GM19025 (cell line): ENCODE data around the gene KRT6C.

Experiments
- ATAC-seq: cut with Tn5 transposase; IDR thresholded peaks from one replicate; pipeline ENCODE4 v1.9.1; 2021; ENCODE audit warnings: mild to moderate bottlenecking, low read depth, moderate library complexity; ENCODE audit not compliant: unreplicated experiment

KRT6C gene

GRCh38 chr12:52436000-52436827 lies 37.4 kb downstream of the KRT6C start:
- no peak for ATAC-seq

DNA sequence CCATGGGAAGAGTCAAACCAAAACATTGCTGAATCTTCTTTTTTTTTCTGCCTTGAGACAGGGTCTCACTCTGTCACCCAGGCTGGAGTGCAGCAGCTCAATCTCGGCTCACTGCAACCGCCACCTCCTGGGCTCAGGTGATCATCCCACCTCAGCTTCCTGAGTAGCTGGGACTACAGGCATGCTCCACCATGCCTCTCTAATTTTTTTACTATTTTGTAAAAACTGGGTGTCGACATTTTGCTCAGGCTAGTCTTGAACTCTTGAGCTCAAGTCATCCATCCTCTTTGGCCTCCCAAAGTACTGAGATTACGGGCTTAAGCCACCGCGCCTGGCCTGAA lies 38.0 kb downstream of the KRT6C start:
- no peak for ATAC-seq

- ATAC-seq, result no peak
Observed at GRCh38 chr12:52434760-52435530, 38.7 kb downstream of the KRT6C start.

DNA sequence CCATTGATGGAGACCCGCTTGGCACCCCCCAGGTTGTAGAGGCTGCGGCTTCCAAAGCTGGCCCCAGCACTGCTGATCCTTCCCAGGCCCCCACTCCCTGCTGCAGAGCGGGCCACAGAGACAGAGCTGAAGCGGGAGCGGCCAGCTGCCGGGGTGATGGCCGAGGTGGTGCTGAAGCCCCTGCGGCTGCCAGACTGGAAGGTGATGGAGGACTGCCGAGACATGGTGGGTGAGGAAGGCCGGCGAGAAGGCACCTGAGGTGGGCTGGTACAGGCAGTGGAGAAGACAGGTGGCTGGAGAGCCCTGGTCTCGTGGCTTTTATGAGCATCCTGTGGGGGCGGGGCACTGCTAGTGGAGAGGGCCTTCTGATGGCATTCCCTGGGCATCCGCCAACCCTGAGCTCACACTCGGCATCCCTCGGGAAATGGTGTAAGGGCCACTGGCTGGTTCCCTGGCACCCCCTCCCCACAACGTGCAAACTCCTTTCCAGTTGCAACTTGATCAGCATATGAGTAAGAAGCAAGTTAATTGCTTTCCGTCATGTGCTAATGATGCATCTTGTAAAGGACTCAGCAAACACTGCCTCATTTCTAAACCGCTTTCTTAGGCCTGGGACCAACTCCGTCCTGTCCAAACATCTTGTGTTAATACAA lies 39.4 kb downstream of the KRT6C start, which contains the start of gene KRT75:
Gene KRT75 (minus strand): TSS at position 291 of the 653 bp plus-strand sequence. CDS start 67 bp downstream, at position 224.
- no peak for ATAC-seq

DNA sequence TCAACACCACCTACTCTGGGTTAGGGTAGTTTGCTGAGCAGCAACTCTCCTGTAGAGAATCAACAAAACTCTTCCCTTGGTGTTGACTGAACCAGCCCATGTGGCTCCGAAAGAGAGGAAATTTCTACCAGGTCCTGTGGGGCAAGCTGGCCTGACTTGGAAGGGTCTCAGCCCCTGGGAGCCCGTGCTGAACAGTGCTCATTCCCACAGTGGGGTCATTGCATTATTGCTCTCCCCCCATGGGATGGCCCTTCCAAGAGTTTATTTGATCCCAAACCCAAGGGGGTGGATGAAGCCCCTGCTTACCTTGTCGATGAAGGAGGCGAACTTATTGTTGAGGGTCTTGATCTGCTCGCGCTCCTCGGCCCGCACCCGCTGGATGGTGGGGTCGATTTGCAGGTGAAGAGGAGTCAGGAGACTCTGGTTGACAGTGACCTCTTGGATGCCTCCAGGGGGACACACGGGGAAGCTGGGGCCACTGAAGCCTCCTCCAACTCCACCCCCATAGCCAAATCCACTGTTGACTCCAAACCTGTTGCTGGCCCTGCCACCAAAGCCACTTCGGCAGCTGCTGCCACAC lies 40.0 kb downstream of the KRT6C start:
- no peak for ATAC-seq

GRCh38 chr12:52432559-52433207 lies 40.9 kb downstream of the KRT6C start:
- ATAC-seq, result no peak

DNA sequence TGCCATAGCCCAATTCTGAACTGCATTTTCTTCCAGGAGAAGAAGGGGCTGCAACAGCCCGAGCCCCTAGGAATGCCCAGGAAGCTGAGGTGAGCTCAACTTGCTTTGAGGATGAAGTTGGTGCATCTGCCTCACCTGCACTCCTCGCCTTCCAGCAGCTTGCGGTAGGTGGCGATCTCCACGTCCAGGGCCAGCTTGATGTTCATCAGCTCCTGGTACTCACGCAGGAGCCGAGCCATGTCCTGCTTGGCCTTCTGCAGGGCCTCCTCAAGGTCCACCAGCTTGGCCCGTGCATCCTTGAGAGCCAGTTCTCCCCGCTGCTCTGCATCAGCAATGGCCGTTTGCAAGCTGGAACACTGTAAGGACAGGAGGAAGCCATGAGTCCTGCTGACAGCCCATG lies 45.5 kb downstream of the KRT6C start:
- no peak for ATAC-seq

DNA sequence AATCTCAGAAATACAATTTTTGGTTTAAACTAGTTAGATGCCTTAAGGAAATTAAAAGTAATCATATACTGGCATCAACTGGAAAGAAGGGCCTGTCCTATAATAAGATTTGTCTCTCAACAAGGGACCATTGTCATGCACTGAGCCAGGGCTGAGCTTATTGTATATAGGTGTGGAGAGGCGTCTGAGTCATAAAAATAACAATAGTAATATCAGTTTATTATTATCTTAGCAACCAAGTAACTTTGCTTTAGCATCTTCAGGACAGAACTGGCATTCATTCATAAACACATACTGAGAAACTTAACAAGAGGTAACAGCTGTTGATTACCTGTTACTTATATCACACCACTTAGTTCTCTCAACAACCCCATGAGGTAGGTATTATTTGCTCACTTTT lies 46.5 kb downstream of the KRT6C start:
- ATAC-seq, result no peak

DNA sequence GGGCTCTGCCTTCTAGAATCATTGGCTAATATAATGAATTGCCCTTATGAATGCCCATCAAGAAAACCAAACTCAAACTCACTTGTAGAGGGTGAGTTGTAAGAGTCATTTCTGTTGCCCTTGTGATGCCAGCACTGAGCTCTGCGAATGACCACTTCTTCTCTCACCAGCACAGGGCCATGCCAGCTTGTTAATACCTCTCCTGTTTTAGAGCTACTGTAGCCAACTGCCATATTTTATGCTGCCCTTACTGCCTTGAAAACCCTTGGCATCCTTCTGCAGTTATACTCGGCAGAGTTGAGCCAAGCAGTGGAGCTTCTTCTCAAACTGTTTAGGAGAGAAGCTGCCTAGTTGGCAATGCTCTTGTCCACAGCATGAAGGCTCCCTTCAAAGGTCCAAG lies 47.6 kb downstream of the KRT6C start:
- ATAC-seq, result no peak

DNA sequence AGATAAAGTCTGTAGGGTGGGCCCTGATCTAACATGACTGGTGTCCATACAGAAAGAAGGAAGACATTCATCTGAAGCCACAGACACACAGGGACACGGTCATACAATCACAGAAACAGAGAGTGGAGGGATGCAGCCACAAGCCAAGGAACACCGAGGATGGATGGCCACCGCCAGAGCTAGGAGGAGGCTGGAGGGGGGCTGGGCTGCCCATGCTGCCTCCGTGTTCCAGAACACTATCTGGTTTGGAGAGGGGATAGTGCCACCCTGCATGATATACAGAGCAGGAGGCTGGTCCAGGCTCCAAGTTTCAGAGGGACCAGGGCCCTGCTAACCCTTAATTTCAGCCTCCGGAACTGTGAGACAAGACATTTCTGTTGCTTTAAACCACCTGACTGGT lies 48.1 kb downstream of the KRT6C start:
- no peak for ATAC-seq

DNA sequence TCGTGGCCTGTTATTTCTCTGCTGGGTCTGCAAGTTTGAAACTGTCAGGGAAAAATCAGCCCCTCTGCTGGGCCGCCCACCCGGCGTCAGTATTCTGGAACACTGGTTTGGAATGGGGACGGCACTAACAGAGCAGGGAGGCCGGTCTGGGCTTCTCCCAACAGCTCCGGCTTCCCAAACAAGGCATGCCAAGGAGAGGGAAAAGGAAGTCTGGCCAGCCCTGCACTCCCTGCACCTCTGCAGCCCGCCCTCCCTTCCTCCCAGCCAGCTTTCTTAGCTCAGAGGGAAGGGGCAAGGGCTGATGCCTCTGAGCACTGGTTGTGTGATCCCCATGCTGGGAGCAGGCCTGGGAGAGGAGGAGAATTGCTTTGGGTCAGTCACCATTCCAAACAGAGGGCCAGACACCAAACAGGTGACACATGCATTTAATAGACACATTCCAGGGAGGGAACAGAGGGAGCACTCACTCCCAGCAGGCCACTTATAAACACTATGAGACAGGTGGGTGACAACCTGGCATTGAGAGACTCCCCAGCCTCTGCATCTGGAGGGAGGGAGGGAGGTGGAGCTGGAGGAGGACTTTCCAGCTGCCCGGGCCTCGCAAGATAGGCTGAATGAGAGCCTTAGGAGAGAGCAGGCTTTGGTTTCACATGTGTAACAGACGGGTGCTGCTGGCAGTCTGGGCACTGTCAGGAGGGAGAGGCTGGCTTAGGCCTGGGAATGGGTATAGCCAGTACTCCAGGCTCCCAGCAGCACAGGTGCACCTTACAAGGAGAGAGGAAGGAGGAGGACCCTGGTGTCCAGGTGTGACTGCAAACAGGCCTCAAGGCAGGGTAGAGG lies 49.7 kb downstream of the KRT6C start:
- no peak for ATAC-seq

GRCh38 chr12:52423035-52423434 lies 50.6 kb downstream of the KRT6C start:
- no peak for ATAC-seq

DNA sequence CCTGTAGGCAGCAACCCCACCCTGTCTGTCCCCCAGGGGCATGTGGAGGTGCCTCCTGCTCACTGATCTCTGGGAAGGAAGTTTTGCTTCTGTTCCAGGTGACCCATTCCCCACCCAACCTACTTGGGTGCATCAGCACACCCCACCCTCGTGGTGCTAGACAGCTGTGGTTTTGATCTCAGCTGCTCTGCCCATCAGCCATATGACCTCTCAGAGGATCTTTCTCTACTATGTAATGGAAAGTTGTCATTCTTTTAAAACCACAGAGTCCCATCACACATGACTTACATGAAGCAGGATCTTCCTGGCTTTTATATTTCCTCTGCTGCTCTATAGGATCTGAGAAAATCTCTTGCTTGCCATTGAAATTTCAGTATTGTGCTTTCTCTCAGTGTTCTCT lies 53.9 kb downstream of the KRT6C start:
- ATAC-seq, result no peak

DNA sequence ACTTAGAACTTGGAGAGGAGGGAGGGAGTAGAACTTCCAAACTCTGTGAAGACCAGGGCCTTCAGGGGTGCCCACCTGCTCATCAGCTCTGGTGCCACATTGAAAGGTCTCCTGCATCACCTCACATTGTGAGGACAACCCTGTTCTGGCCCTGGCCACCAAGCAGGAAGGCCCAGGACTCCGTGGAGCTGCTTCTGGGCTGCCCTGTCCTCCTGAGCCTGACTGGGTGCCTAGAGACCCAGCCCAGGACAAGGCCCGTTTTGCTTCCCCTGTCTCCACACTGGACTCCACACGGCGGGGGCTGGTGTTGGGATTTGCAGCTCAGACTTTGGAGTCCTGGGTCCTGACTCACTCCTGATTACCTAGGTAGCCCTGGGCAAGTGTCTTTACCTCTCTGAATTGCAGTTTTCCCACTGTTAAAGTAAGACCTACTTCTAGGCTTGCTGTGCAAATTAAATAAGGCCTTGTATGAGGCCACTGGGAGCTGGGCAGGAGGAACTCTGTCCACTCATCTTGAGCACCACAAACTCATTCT lies 55.0 kb downstream of the KRT6C start:
- no peak for ATAC-seq
